SU-DHL-6 (cell line): Measurements from ENCODE around the gene OR4E2.

ENCODE experiments used
- H2AFZ ChIP-seq: fragments of 200-600 bp; sonication (generic); 2 replicates; pipeline ENCODE4 v1.6.1; 2014; ENCODE audit warnings: low read depth, mild to moderate bottlenecking, moderate library complexity, mixed read lengths, antibody characterized with exemption, low read length; ENCODE audit not compliant: severe bottlenecking
- H3F3A ChIP-seq: fragments of 200-600 bp; shearing (Covaris generic); 2 replicates; pipeline ENCODE4 v1.6.0; 2016; ENCODE audit warnings: antibody characterized with exemption, mild to moderate bottlenecking; ENCODE audit not compliant: insufficient read depth
- H3K27ac ChIP-seq: fragments of 200-600 bp; sonication (generic); 2 replicates; pipeline ENCODE4 v1.5.1; 2016; ENCODE audit warnings: low read depth, mild to moderate bottlenecking, low read length, moderate library complexity, mixed read lengths
- H3K27me3 ChIP-seq: fragments of 200-600 bp; sonication (generic), shearing (Covaris generic); 2 replicates; pipeline ENCODE4 v1.6.0; 2014; ENCODE audit warnings: mild to moderate bottlenecking, low read length
- H3K36me3 ChIP-seq: fragments of 200-600 bp; sonication (generic); 2 replicates; pipeline ENCODE4 v1.6.1; 2014; ENCODE audit warnings: mild to moderate bottlenecking, low read length, mixed read lengths
- H3K4me2 ChIP-seq: fragments of 300-600, 200-600 bp; shearing (Covaris generic), sonication (generic); 2 replicates; pipeline ENCODE4 v1.6.0; 2014; ENCODE audit warnings: low read length, low read depth, mild to moderate bottlenecking; ENCODE audit not compliant: poor library complexity, severe bottlenecking
- H3K4me3 ChIP-seq: fragments of 200-600 bp; sonication (generic); 2 replicates; pipeline ENCODE4 v1.5.1; 2014; ENCODE audit warnings: antibody characterized with exemption, low read length, mild to moderate bottlenecking, mixed read lengths; ENCODE audit not compliant: insufficient read depth, poor library complexity, severe bottlenecking
- H3K79me2 ChIP-seq: fragments of 200-600 bp; sonication (generic); 2 replicates; pipeline ENCODE4 v1.6.1; 2014; ENCODE audit warnings: mild to moderate bottlenecking, low read length, moderate library complexity; ENCODE audit not compliant: insufficient read depth
- H3K9ac ChIP-seq: fragments of 200-600 bp; sonication (generic); 2 replicates; pipeline ENCODE4 v1.7.0; 2014; ENCODE audit warnings: mild to moderate bottlenecking, low read length
- H3K9me2 ChIP-seq: fragments of 200-600 bp; sonication (generic); replicated peaks from 2 replicates; pipeline ENCODE4 v1.6.1; 2014; ENCODE audit warnings: low read length; ENCODE audit not compliant: insufficient read depth
- H3K9me3 ChIP-seq: fragments of 200-600 bp; sonication (generic); 2 replicates; pipeline ENCODE4 v1.6.1; 2014; ENCODE audit warnings: low read length, mixed read lengths; ENCODE audit not compliant: insufficient read depth
- H4K20me1 ChIP-seq: fragments of 200-600 bp; sonication (generic); 2 replicates; pipeline ENCODE4 v1.6.1; 2014; ENCODE audit warnings: low read depth, mild to moderate bottlenecking, antibody characterized with exemption, low read length, moderate library complexity, mixed read lengths
- CTCF ChIP-seq: fragments of 200-600 bp; sonication (generic); IDR thresholded peaks from one replicate; pipeline ENCODE4 v1.5.1; 2017; ENCODE audit warnings: antibody characterized with exemption, mild to moderate bottlenecking, low read length, moderate library complexity; ENCODE audit not compliant: insufficient read depth, poor library complexity, severe bottlenecking
- EZH2phosphoT487 ChIP-seq: fragments of 200-600 bp; sonication (generic), shearing (Covaris generic); conservative IDR thresholded peaks from 2 replicates; pipeline ENCODE4 v1.6.1; 2018; ENCODE audit warnings: mild to moderate bottlenecking, antibody characterized with exemption, low read length, moderate library complexity, mixed read lengths

OR4E2 gene

DNA sequence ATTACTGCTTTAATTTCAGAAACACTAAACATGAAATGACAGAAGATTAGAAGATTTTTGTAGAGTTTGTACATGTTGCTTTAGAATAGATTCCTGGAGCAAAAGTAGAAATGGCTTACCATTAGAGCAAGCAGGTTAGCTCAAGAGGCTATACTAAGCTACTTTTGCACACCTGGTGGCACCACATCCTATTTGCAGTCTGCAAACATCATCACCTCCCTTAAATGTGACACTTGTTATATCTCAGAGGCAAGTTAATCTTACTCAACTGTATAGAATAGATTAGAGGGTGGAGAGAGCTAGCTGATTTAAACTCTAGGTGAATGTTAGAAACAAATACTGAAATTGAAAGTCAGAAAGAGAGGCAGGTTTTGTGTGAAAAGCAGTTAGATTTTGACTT, 50.7 kb downstream of the OR4E2 start:
- H3K9ac ChIP-seq, result peak overlapping the region; percentile 49
- no peak overlapping the region for H2AFZ ChIP-seq
- H3K36me3 ChIP-seq, result peaks cover 32% of the 10 kb centered on the region
- no peaks in the 10 kb centered on the region for H4K20me1 ChIP-seq
- H3K4me3 ChIP-seq, result peak overlapping the region; percentile 32
- H3K79me2 ChIP-seq, result no peaks in the 10 kb centered on the region
- peak overlapping the region; percentile 90 for H3K4me2 ChIP-seq
- TF ChIP-seq EZH2phosphoT487 (no peak), CTCF (no peak)
- H3F3A ChIP-seq, result peaks cover 30% of the 10 kb centered on the region
- H3K27me3 ChIP-seq, result no peaks in the 10 kb centered on the region
- no peaks in the 10 kb centered on the region for H3K9me2 ChIP-seq
- peak overlapping the region; percentile 97 for H3K27ac ChIP-seq
- H3K9me3 ChIP-seq, result peaks cover 8% of the 10 kb centered on the region; the same call in 1 of the 2 replicates

GRCh38 chr14:21711360-21711961, 57.8 kb downstream of the OR4E2 start:
- H2AFZ ChIP-seq, result no peak overlapping the region

GRCh38 chr14:21712036-21712435, 58.4 kb downstream of the OR4E2 start:
- Histone ChIP-seq H4K20me1 (no peaks in the 10 kb centered on the region), H2AFZ (no peak overlapping the region), H3K4me3 (peak overlapping the region; percentile 26), H3F3A (peaks cover 15% of the 10 kb centered on the region), H3K4me2 (peak overlapping the region; percentile 63), H3K9ac (peak overlapping the region; percentile 38), H3K27ac (peak overlapping the region; percentile 70), H3K27me3 (no peaks in the 10 kb centered on the region), H3K36me3 (peaks cover 28% of the 10 kb centered on the region), H3K79me2 (no peaks in the 10 kb centered on the region), H3K9me2 (no peaks in the 10 kb centered on the region), H3K9me3 (peaks cover 2% of the 10 kb centered on the region; the same call in 1 of the 2 replicates)
- TF ChIP-seq CTCF, result no peak
- TF ChIP-seq EZH2phosphoT487, result no peak

More at GRCh38 chr14:21711360-21711961, 57.8 kb downstream of the OR4E2 start:
- peak overlapping the region; percentile 26 for H3K4me3 ChIP-seq
- 0 out of 2 replicates have a peak overlapping the region, but pooled peaks have one; percentile 38 for H3K9ac ChIP-seq
- no peaks in the 10 kb centered on the region for H3K27me3 ChIP-seq
- H3K27ac ChIP-seq, result peak overlapping the region; percentile 70
- H3K36me3 ChIP-seq, result peaks cover 34% of the 10 kb centered on the region
- H3K9me2 ChIP-seq, result no peaks in the 10 kb centered on the region
- H3K9me3 ChIP-seq, result peaks cover 7% of the 10 kb centered on the region; the same call in 1 of the 2 replicates
- H3K79me2 ChIP-seq, result no peaks in the 10 kb centered on the region
- H3F3A ChIP-seq, result peaks cover 15% of the 10 kb centered on the region
- H3K4me2 ChIP-seq, result peak overlapping the region; percentile 63
- TF ChIP-seq EZH2phosphoT487 (no peak), CTCF (peak; percentile 58)
- no peaks in the 10 kb centered on the region for H4K20me1 ChIP-seq
